Measurements from ENCODE around the gene GALM.

- no peak for TF ChIP-seq CTCF (IDR thresholded peaks at IDR 0.05; ENCODE audit: poor library complexity, severe bottlenecking)
- no peak for TF ChIP-seq EZH2 (IDR thresholded peaks at IDR 0.05; ENCODE audit: borderline replicate concordance, insufficient read depth, low read length, poor library complexity, severe bottlenecking)
- no peak for TF ChIP-seq EP300 (conservative IDR thresholded peaks at IDR 0.05; ENCODE audit: poor library complexity, severe bottlenecking)
- TF ChIP-seq REST (IDR thresholded peaks at IDR 0.05; ENCODE audit: borderline replicate concordance): no peak
- no peak for TF ChIP-seq MXI1 (conservative IDR thresholded peaks at IDR 0.05; ENCODE audit: poor library complexity, severe bottlenecking)
- TF ChIP-seq SMC3 (conservative IDR thresholded peaks at IDR 0.05; ENCODE audit: poor library complexity): no peak
- no peak for TF ChIP-seq POLR2AphosphoS5 (IDR thresholded peaks at IDR 0.05)
- no peak for TF ChIP-seq TAF1 (IDR thresholded peaks at IDR 0.05; ENCODE audit: low read depth)
Observed at GRCh38 chr2:38739524-38739923, 73.6 kb downstream of the GALM start.
